ENCODE results near the gene CD4. TPM values are rescaled to one million over a fixed set of nuclear protein-coding genes. Genes with fewer than 3 reads are reported as not detected.

CD4 gene
- total RNA-seq, 2 donors from 2014 or later, result 1.6 to 8.6 TPM

DNA sequence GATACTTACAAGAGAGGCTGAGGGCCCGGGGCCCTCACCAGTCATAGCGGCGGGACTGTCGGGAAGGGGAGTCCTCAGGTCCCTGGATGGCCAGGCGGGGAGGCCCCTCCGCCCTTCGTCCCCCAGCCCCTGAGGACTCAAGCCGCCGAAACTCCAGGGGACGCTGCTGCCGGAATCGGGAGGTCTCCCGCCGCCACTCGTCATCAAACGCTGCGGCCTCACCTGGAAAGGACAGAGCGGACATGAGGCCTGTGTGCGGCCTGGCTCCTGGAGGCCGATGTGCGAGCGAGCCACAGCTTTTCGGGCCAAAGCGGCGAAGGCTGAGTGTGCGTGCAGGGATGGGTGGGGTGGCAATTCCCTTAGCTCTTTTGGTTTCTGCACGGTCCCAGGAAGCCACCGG, 40.6 kb upstream of the CD4 start:
- intact Hi-C loops (cut with DNase I), result no loop called here
- Histone ChIP-seq H3K27me3 (replicated peaks; ENCODE audit: insufficient read depth) (no peaks in the 10 kb centered on the region), H3K4me3 (no peak overlapping the region), H3K27ac (no peak overlapping the region), H3K9me3 (no peaks in the 10 kb centered on the region), H3K4me1 (replicated peaks) (peaks cover under 1% of the 10 kb centered on the region), H3K36me3 (peaks cover 14 to 22% of the 10 kb centered on the region in 2 donors)
- TF ChIP-seq POLR2A (IDR thresholded peaks at IDR 0.05), result no peak
- TF ChIP-seq, protein P1, sequence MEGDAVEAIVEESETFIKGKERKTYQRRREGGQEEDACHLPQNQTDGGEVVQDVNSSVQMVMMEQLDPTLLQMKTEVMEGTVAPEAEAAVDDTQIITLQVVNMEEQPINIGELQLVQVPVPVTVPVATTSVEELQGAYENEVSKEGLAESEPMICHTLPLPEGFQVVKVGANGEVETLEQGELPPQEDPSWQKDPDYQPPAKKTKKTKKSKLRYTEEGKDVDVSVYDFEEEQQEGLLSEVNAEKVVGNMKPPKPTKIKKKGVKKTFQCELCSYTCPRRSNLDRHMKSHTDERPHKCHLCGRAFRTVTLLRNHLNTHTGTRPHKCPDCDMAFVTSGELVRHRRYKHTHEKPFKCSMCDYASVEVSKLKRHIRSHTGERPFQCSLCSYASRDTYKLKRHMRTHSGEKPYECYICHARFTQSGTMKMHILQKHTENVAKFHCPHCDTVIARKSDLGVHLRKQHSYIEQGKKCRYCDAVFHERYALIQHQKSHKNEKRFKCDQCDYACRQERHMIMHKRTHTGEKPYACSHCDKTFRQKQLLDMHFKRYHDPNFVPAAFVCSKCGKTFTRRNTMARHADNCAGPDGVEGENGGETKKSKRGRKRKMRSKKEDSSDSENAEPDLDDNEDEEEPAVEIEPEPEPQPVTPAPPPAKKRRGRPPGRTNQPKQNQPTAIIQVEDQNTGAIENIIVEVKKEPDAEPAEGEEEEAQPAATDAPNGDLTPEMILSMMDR (IDR thresholded peaks at IDR 0.05), result no peak
- no peak for DNase-seq (ENCODE audit: low spot score)
- WGBS, result 94% methylated on average over 24 of the region's 28 CpGs

DNA sequence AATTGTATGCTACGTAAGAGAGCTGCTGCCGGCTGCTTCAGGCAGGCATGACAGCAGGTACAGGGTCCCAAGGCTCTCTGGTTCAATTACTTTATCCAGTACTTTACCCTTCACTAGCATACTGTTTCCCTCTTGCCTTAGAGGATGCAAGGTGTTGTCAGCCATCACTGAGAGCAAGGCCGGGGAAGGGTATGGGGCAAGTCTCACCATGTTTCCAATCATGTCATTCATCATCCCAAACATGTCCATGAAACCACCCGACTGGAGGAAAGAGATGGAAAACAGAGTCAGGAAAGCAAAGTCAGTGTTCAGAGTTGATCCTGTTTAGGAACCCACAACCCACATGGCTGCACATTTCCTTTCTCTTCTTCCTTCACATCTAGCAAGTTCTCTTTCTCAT, 38.8 kb upstream of the CD4 start:
- DNase-seq (ENCODE audit: low spot score), result no peak
- intact Hi-C loops (cut with DNase I), result loop anchor here (5.0 kb wide), 1 partner anchor 77 kb away; the partner anchor contains the start of gene P3H3
- no peaks in the 10 kb centered on the region for H3K27me3 ChIP-seq (replicated peaks; ENCODE audit: insufficient read depth)
- TF ChIP-seq POLR2AphosphoS5 (IDR thresholded peaks at IDR 0.05) (no peak), POLR2A (IDR thresholded peaks at IDR 0.05) (no peak)
- TF ChIP-seq, protein P1 (IDR thresholded peaks at IDR 0.05), result no peak
- no peaks in the 10 kb centered on the region for H3K9me3 ChIP-seq
- 70% methylated on average over 4 of the region's 4 CpGs for WGBS
- H3K4me1 ChIP-seq (replicated peaks), result peaks cover 11% of the 10 kb centered on the region
- H3K27ac ChIP-seq, result no peak overlapping the region
- H3K36me3 ChIP-seq, result peaks cover 14 to 22% of the 10 kb centered on the region in 2 donors
- H3K4me3 ChIP-seq, result no peak overlapping the region

DNA sequence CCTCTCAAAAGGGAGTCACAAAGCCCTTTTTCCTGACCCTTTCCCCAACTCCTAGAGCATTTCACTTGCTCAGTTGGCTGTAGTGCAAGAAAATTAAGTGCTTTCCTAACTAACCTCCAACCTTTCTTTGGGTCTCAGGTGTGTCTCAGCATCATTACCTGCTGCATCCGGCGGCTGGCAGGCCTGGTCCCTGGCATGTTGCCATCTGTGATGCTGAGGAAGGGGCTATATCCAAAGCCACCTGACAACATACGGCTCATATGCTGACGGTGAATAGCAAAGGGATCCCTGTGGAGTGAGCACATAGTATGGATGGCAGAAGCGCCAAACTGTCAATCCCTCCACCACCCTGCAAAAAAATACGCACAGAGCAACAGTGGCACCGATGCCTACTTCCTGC, 37.6 kb upstream of the CD4 start:
- TF ChIP-seq POLR2AphosphoS5 (IDR thresholded peaks at IDR 0.05) (no peak), POLR2A (IDR thresholded peaks at IDR 0.05) (no peak)
- TF ChIP-seq, protein P1 (IDR thresholded peaks at IDR 0.05), result no peak
- H3K36me3 ChIP-seq, result peaks cover 14 to 22% of the 10 kb centered on the region in 2 donors
- H3K27ac ChIP-seq, result peak overlapping the region; percentile 96 to 99
- H3K4me1 ChIP-seq (replicated peaks), result peaks cover 11% of the 10 kb centered on the region
- no peaks in the 10 kb centered on the region for H3K9me3 ChIP-seq
- WGBS, result 62% methylated on average over 7 of the region's 7 CpGs
- intact Hi-C loops (cut with DNase I), result loop anchor here (2.0 to 5.0 kb wide), 2 partner anchors 27 to 76 kb away; partner anchors contain the start of gene P3H3
- H3K27me3 ChIP-seq (replicated peaks; ENCODE audit: insufficient read depth), result no peaks in the 10 kb centered on the region
- H3K4me3 ChIP-seq, result peak overlapping the region in 1 of 2 donors; percentile 89
- no peak for DNase-seq (ENCODE audit: low spot score)

DNA sequence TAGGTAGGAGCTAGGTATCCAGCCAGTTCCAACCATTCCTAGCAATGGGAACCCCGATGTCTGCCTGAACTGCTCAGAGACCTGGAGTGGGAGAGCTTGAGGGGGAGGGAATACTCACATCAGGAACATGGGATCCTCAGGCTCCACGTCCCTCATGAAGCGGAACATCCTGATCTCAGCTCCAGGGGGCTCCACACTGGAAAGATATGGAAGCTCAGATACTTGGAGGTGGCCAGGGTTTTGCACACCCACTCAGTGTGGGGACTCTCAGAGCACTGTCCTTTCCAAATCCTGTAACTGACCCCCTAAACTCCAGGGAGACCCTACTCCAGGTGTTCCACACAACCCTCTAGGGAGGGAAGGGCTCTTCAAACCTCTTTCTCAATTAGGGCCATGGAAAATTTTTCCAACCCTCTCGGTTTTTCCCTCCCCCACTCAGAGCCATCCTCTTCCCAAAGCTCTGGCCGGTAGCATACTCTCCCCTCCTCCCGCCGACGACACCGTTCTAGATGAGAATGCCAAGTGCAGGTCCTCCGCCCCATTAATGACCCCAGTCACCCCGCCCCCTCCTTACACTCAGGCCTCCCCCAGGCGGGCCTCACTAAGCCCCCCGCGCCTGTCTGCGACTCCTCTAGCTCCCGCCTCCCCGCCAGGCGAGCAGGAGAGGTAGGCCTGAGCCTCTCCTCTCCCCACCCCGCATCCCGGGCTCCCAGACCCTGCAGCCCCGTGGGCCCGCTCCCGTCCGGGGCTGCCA, 37.0 kb upstream of the CD4 start:
- Histone ChIP-seq H3K36me3 (peaks cover 14 to 22% of the 10 kb centered on the region in 2 donors), H3K4me3 (peak overlapping the region; percentile 79 to 89), H3K27me3 (replicated peaks; ENCODE audit: insufficient read depth) (no peaks in the 10 kb centered on the region), H3K27ac (peak overlapping the region; percentile 96 to 99), H3K9me3 (no peaks in the 10 kb centered on the region), H3K4me1 (replicated peaks) (peaks cover 11% of the 10 kb centered on the region)
- peak; percentile 27 for DNase-seq (ENCODE audit: low spot score)
- 3% methylated on average over 24 of the region's 24 CpGs for WGBS
- no peak for TF ChIP-seq POLR2AphosphoS5 (IDR thresholded peaks at IDR 0.05)
- TF ChIP-seq, protein P1 (IDR thresholded peaks at IDR 0.05), result peak in 2 of 4 experiments; percentile 24 to 32
- intact Hi-C loops (cut with DNase I), result loop anchor here (2.0 to 5.0 kb wide), 2 partner anchors 26 to 75 kb away; partner anchors contain the start of gene P3H3
